Hepatocyte (in vitro differentiated cells): ENCODE results near the gene RNU1-4. TPM values are rescaled to one million over a fixed set of nuclear protein-coding genes. Genes with fewer than 3 reads are reported as not detected.
"Not testable (repeated sequence)": the region's sequence is repeated elsewhere in the genome, so short reads cannot be mapped to it uniquely, and the experiment has no call there.

Experiments used
- DNase-seq: peaks from one replicate; pipeline ENCODE4 v3.0.0-alpha.2; 2016; ENCODE audit warnings: low spot score
- H2AFZ ChIP-seq: fragments of 200-600 bp; sonication (generic); 2 replicates; pipeline ENCODE4 v1.6.0; 2016; ENCODE audit warnings: antibody characterized with exemption, mild to moderate bottlenecking
- H3K27ac ChIP-seq: fragments of 200-600 bp; sonication (generic); 2 replicates; pipeline ENCODE4 v1.5.1; 2016; ENCODE audit warnings: mild to moderate bottlenecking
- H3K27me3 ChIP-seq: fragments of 200-600 bp; sonication (generic); 2 replicates; pipeline ENCODE4 v1.6.1; 2016
- H3K36me3 ChIP-seq: fragments of 200-600 bp; sonication (generic); replicated peaks from 2 replicates; pipeline ENCODE4 v1.5.1; 2016; ENCODE audit warnings: low read depth; ENCODE audit not compliant: insufficient read depth
- H3K4me1 ChIP-seq: fragments of 200-600 bp; sonication (generic); 2 replicates; pipeline ENCODE4 v1.5.1; 2016; ENCODE audit warnings: mild to moderate bottlenecking, moderate library complexity; ENCODE audit not compliant: insufficient read depth
- H3K4me2 ChIP-seq: fragments of 200-600 bp; sonication (generic); 2 replicates; pipeline ENCODE4 v1.6.0; 2016
- H3K4me3 ChIP-seq: fragments of 200-600 bp; sonication (generic); 2 replicates; pipeline ENCODE4 v1.5.1; 2016; ENCODE audit warnings: mild to moderate bottlenecking
- H3K79me2 ChIP-seq: fragments of 200-600 bp; sonication (generic); 2 replicates; pipeline ENCODE4 v1.6.0; 2017; ENCODE audit warnings: mild to moderate bottlenecking
- H3K9me2 ChIP-seq: fragments of 200-600 bp; sonication (generic); replicated peaks from 2 replicates; pipeline ENCODE4 v1.6.0; 2017; ENCODE audit warnings: mild to moderate bottlenecking; ENCODE audit not compliant: insufficient read depth
- H3K9me3 ChIP-seq: fragments of 200-600 bp; sonication (generic); 2 replicates; pipeline ENCODE4 v1.5.1; 2016; ENCODE audit warnings: low read depth, mild to moderate bottlenecking
- H4K20me1 ChIP-seq: fragments of 200-600 bp; sonication (generic); 2 replicates; pipeline ENCODE4 v1.6.0; 2016; ENCODE audit warnings: mild to moderate bottlenecking; ENCODE audit not compliant: insufficient read depth, poor library complexity, severe bottlenecking
- WGBS: methylation state at CpG from one replicate; pipeline ENCODE4 v1.1.6; 2016; ENCODE audit warnings: low lambda C conversion rate; ENCODE audit errors: missing lambda C conversion rate; 5-methylcytosine and 5-hydroxymethylcytosine counted together
- polyA plus RNA-seq: library from polyadenylated mRNA; unstranded; fragments of >200 nt; fragmentation: Nextera tagmentation; extraction: Ambion mirVana; gene quantifications from 2 replicates; pipeline ENCODE4 v1.2.1, GENCODE V29; 2016
- total RNA-seq: library from RNA; depleted of rRNA; stranded (reverse); fragments of >200 nt; gene quantifications from 2 replicates; pipeline ENCODE4 v1.2.3, GENCODE V29; 2014

Gene RNU1-4
- total RNA-seq (under 0.01 TPM in 2 replicates), polyA plus RNA-seq (not detected in 2 replicates)

DNA sequence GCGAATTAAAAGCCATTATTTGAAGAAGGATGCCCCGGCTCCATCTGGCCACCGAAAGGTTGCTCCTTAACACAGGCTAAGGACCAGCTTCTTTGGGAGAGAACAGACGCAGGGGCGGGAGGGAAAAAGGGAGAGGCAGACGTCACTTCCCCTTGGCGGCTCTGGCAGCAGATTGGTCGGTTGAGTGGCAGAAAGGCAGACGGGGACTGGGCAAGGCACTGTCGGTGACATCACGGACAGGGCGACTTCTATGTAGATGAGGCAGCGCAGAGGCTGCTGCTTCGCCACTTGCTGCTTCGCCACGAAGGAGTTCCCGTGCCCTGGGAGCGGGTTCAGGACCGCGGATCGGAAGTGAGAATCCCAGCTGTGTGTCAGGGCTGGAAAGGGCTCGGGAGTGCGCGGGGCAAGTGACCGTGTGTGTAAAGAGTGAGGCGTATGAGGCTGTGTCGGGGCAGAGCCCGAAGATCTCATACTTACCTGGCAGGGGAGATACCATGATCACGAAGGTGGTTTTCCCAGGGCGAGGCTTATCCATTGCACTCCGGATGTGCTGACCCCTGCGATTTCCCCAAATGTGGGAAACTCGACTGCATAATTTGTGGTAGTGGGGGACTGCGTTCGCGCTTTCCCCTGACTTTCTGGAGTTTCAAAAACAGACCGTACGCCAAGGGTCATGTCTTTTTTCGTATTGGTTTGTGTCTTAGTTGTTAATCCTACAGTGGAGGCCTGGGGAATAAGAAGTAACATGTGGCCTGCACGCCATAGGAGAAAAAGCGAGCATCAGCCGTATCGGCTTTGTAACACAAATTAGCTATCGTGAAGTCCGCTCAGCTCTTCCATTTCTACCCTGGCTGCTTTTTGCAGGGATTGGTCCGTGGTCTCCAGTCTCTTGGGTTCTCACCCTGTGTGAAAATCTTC lies at the start of gene RNU1-4:
RNU1-4 (plus strand) TSS at position 470 of the 918 bp plus-strand sequence.
- H3K9me2 ChIP-seq, H3K9me3 ChIP-seq, H3K36me3 ChIP-seq, H3K27ac ChIP-seq, H3K4me2 ChIP-seq, H2AFZ ChIP-seq, DNase-seq, H3K4me1 ChIP-seq, H4K20me1 ChIP-seq, H3K79me2 ChIP-seq, H3K27me3 ChIP-seq, H3K4me3 ChIP-seq: not testable (repeated sequence)
- WGBS: no CpG with 5 or more reads among the region's 46 CpGs

DNA sequence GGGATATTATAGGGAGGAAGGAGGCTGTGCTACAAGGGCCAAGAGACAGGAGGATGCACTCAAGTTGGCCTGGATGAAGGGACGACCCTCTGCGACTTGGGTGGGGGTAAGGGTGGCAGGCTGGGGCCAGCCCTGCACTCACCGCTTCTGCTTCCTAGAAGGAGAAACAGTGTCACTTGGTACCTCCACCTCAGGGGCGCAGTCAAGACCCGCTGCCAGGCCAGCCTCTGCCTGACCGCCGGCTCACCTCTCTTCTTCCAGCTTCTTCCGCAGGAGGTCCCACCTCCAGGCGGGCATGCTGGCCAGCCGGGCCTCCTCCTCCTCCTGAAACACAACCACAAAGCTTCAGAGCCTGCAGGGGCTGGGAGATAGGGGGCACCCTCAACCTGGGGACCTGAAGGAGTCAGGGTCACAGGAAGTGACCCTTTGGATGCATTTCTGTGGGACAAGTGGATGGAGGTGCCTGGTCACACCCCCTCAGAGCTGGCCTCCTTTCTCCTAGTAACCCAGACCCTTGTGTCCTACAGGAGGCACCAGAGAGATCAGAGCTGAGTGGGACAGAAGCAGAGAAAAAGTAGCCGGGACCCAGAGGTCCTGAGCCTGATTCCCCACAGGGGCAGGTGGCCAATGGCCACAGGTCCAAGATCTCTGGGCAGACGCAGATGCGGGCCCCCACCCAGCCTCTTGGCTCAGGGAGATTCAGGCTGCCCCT lies 49.2 kb upstream of the RNU1-4 start:
- H3K4me3 ChIP-seq, H3K36me3 ChIP-seq, DNase-seq, H3K4me1 ChIP-seq, H3K9me3 ChIP-seq, H4K20me1 ChIP-seq, H3K27ac ChIP-seq, H2AFZ ChIP-seq, H3K27me3 ChIP-seq, H3K9me2 ChIP-seq, H3K4me2 ChIP-seq, H3K79me2 ChIP-seq: not testable (repeated sequence)
- no CpG with 5 or more reads among the region's 13 CpGs for WGBS

DNA sequence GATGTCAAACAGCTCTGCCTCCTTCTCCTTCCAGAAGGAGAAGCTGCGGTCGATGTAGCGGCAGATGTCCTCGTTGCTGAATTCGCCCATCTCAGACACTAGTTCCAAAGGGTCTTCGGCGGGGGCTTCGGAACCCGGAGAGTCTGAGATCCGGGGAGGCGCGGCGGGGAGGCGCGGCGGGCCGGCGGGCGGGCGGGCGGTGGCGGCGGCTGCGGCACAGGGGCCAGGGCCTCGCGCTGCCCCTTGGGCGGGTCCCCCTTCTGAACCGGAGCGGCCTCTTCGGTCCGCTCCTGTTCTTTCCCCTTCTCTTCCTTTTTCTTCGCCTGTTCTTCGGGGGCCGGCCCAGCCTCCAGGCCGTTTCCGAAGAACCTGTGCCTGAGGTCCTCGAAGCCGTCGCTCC lies 48.0 kb upstream of the RNU1-4 start:
- not testable (repeated sequence) for H3K9me2 ChIP-seq, H2AFZ ChIP-seq, H3K79me2 ChIP-seq, DNase-seq, H3K4me2 ChIP-seq, H3K9me3 ChIP-seq, H3K4me3 ChIP-seq, H4K20me1 ChIP-seq, H3K4me1 ChIP-seq, H3K36me3 ChIP-seq, H3K27me3 ChIP-seq, H3K27ac ChIP-seq
- no CpG with 5 or more reads among the region's 39 CpGs for WGBS

DNA sequence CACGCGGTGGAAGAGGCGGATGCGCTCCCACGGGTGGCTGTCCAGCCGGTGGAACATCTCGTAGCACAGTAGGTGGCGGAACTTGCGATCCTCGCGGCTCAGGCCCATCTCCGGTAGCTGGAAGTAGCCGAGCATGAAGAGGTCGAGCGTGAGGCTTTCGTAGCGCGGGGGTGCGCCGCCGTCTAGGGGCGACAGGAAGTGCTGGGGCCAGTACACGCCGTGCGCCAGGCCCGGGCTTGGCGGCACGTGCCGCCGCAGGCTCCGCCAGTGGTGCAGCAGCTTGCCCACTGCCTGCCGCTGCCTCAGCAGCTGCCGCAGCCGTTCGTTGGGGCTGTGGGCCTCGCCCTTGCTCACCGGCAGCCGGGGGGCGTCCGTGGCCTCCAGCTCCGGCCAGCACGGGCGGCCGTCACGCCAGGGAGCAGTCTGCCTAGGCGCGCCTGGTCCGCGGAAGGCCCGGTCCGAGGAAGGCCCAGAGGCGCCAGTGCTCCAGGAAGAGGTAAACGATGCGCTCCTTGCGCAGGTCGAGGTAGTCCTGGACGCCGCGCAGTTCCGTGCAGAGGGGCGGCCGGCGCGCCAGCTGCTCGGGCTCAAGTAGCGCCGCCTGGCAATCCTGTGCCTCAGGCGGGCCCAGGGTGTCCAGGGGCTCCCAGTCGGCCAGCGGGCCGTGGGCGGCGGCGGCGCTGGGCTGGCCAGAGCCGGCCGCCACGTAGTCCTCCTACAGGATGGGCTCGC lies 47.4 kb upstream of the RNU1-4 start:
- H3K9me2 ChIP-seq, H2AFZ ChIP-seq, H3K27ac ChIP-seq, H3K4me2 ChIP-seq, H3K4me1 ChIP-seq, DNase-seq, H4K20me1 ChIP-seq, H3K79me2 ChIP-seq, H3K9me3 ChIP-seq, H3K36me3 ChIP-seq, H3K27me3 ChIP-seq, H3K4me3 ChIP-seq: not testable (repeated sequence)
- WGBS: 76% methylated on average over 9 of the region's 79 CpGs

DNA sequence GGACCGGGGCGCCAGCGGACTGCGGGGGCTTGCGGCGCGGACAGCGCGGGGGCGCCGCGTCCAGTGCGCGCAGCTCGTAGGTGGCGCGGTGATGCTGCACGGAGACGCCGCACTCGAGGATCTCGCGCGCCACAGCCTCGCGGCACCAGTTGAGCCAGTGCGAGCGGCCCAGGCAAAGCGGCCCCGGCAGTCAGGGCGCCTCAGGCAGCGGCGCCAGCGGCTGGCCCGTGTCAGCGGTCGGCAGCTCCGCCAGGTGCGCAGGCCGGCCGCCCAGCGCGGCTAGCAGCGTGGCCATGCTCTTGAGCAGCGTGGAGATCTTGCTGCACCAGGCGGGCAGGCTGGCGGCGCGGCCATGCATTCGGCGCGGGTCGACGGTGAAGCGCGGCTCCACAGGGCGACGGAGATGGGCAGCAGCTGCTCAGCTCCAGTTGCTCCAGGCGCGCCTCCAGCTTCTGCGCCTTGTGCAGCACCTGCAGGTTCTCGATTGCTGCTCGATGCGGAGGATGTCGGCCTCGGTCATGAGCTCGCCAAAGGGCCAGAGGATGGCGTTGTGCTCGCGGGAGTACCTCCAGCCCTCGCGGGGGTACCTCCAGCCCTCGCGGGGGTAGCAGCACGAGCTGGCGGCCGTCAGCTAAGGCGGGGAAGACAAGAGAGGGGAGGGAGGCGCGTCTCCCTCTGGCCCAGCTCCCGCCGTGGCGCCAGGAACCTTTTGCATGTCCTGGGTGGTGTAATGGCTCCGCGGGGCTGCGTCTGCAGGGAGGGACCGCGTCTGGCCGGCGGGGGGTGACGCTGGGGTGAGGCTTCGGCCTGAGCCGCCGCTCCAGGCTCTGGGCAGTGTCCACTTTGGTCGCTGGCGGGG lies 46.6 kb upstream of the RNU1-4 start:
- H3K4me2 ChIP-seq: peak overlapping the region; percentile 49
- WGBS: 2% methylated on average over 14 of the region's 96 CpGs
- H2AFZ ChIP-seq, DNase-seq, H3K4me1 ChIP-seq, H3K4me3 ChIP-seq, H3K9me2 ChIP-seq, H3K27me3 ChIP-seq, H3K36me3 ChIP-seq, H4K20me1 ChIP-seq, H3K27ac ChIP-seq, H3K79me2 ChIP-seq, H3K9me3 ChIP-seq: not testable (repeated sequence)

DNA sequence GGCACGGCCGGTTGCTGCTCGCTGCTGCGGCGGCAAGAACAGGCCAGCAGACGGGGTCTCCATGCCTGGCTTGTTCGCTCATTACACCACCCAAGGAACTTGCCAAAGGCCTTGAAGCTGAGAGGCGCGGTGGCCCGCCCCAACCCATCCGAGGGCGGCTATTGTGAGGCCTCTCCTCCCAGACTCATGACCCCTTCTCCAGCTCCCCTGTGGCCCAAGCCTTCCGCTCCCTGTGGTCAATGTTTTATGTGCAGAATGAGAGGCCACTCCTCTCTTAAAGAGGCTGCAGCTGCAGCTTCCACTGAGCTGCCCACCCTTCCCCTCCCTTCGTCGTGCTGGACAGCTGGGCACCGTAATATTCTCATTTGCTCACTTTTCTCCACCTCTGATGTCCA lies 46.0 kb upstream of the RNU1-4 start:
- H3K9me3 ChIP-seq, H3K4me2 ChIP-seq, H3K27me3 ChIP-seq, H3K4me1 ChIP-seq, H3K9me2 ChIP-seq, H2AFZ ChIP-seq, DNase-seq, H3K27ac ChIP-seq, H4K20me1 ChIP-seq, H3K79me2 ChIP-seq, H3K4me3 ChIP-seq, H3K36me3 ChIP-seq: not testable (repeated sequence)
- WGBS: no CpG with 5 or more reads among the region's 16 CpGs

DNA sequence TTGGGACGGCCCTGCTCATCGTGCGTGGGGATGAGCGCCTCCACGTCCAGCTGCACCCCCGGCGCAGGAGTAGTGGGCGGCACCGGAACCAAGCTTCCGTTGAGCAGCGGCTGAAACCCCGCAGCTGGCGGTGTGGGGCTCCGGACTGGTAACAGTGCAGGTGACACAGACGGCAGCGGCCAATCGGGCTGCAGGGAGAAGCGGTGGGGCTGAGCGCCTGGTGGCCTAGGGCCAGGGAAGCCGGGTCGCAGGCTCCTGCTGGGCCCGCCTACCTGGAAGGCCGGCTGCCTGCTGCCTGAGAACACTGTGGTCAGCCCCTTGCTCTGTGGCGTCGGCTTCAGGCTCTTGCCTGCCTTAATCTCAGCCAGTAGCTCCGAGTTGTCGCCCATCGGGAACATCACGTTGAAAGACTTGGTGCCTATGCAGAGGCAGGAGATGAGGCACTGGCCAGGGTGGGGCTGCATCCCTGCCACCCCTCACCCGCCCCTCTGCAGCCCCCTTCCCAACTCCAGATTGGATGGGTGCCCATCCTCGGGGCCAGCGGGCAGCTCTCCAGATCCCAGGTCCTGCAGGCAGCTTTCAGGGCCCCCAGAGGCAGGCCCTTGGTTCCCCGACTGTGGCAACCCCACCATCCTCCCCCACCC lies 43.7 kb upstream of the RNU1-4 start:
- 72% methylated on average over 22 of the region's 33 CpGs for WGBS
- not testable (repeated sequence) for H3K79me2 ChIP-seq, H3K27ac ChIP-seq, H3K4me2 ChIP-seq, H3K4me3 ChIP-seq, DNase-seq, H3K4me1 ChIP-seq, H4K20me1 ChIP-seq, H2AFZ ChIP-seq, H3K36me3 ChIP-seq, H3K27me3 ChIP-seq, H3K9me3 ChIP-seq, H3K9me2 ChIP-seq

DNA sequence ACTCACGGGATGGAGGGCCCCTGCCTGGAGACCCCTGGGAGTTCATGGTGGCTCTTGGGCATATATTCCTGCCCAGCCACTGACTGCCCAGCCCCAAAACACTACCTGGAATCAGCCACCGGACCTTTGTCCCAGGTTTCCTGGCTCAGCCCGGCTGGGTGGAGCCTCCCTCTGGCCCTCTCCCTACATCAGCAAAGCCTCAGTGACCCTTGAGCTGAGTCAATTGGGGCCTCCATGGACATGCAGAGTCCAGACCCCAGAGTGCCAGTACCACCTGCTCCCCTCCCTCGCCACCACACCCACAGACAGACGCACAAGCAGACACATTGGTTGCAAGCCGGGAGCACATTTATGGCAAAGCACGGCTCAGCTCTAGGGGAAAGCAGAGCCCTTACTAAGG lies 43.2 kb upstream of the RNU1-4 start:
- H3K9me3 ChIP-seq, H2AFZ ChIP-seq, DNase-seq, H3K4me2 ChIP-seq, H3K9me2 ChIP-seq, H4K20me1 ChIP-seq, H3K27me3 ChIP-seq, H3K36me3 ChIP-seq, H3K27ac ChIP-seq, H3K4me1 ChIP-seq, H3K79me2 ChIP-seq, H3K4me3 ChIP-seq: not testable (repeated sequence)
- WGBS: no CpG with 5 or more reads among the region's 7 CpGs
